Progenitor cell of endocrine pancreas (in vitro differentiated cells): ENCODE measurements around the gene ATP8A2. TPM values are rescaled to one million over a fixed set of nuclear protein-coding genes. Genes with fewer than 3 reads are reported as not detected.

Experiments
- DNase-seq: peaks from one replicate; pipeline ENCODE4 v3.0.0; 2021; ENCODE audit warnings: low spot score; ENCODE audit not compliant: unreplicated experiment
- H3K27ac Mint-ChIP-seq: 2 replicates; pipeline ENCODE4 v1.8.0; 2021; ENCODE audit warnings: mild to moderate bottlenecking, moderate library complexity, mixed read lengths
- H3K27me3 Mint-ChIP-seq: 2 replicates; pipeline ENCODE4 v1.8.0; 2021; ENCODE audit warnings: mixed read lengths
- H3K36me3 Mint-ChIP-seq: 2 replicates; pipeline ENCODE4 v1.8.0; 2022; ENCODE audit warnings: mixed read lengths; ENCODE audit not compliant: insufficient read depth
- H3K4me1 Mint-ChIP-seq: 2 replicates; pipeline ENCODE4 v1.8.0; 2021; ENCODE audit warnings: low read depth, mixed read lengths
- H3K4me3 Mint-ChIP-seq: 2 replicates; pipeline ENCODE4 v1.8.0; 2021; ENCODE audit warnings: low read depth, mild to moderate bottlenecking, moderate library complexity, mixed read lengths
- H3K9me3 Mint-ChIP-seq: 2 replicates; pipeline ENCODE4 v1.8.0; 2021; ENCODE audit warnings: low read depth, mixed read lengths
- CTCF ChIP-seq: fragments of 200-600 bp; sonication (generic); IDR thresholded peaks from one replicate; pipeline ENCODE4 v1.5.0; 2021; ENCODE audit warnings: antibody characterized with exemption, mild to moderate bottlenecking; ENCODE audit not compliant: unreplicated experiment
- total RNA-seq: library from RNA; stranded (reverse); gene quantifications from 2 replicates; pipeline ENCODE4 v1.2.1, GENCODE V29; 2021

The ATP8A2 gene
- total RNA-seq, 1 donor from 2014 or later, result 0.38 TPM

DNA sequence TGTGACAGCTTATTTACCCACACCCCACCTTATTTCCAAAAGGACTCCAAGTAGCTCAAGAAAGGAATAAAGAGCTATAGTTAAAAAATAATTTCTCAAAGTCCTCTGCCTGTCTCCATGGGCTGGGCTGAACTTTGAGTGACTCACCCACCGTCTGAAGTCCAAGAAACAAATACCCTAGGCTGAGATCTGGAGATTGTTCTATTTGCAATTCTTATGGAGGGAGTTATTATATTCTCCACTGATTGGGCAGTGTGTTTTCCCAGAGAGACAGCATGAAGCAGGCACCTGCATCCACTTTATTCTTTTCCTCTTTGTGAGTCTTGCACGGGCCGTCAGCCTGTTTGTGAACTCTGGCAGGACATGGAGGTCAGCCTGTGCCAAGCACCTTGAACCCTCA lies 616.9 kb downstream of the ATP8A2 start:
- no peak for DNase-seq
- Mint-ChIP-seq H3K27me3 (no peaks in the 10 kb centered on the region), H3K4me1 (peaks cover 17% of the 10 kb centered on the region), H3K27ac (peak overlapping the region; percentile 31), H3K4me3 (no peak overlapping the region), H3K36me3 (no peaks in the 10 kb centered on the region), H3K9me3 (peaks cover 4% of the 10 kb centered on the region)
- no peak for TF ChIP-seq CTCF

DNA sequence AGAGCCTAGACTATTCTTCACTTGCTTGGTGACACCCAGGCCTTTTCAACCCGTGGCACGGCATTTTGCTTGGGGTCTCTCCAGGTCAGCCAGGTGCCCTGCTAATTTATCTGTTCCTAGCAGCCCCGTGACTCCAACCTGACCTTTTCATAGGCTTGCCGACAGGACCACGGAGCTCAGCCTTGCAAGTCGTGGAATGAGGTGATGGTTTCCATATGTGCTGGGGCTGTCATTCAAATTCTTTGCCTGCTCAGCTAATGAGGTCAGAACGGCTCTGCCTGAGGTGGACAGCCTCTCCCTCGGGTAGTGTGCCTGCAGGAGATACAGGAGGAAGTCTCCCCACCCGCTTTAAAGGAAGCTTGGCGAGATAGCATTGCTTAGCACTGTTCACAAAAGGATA lies 619.0 kb downstream of the ATP8A2 start:
- DNase-seq, result no peak
- no peak for TF ChIP-seq CTCF
- H3K27me3 Mint-ChIP-seq, result no peaks in the 10 kb centered on the region
- H3K4me3 Mint-ChIP-seq, result no peak overlapping the region
- H3K36me3 Mint-ChIP-seq, result no peaks in the 10 kb centered on the region
- peaks cover 17% of the 10 kb centered on the region for H3K4me1 Mint-ChIP-seq
- peaks cover 18% of the 10 kb centered on the region for H3K9me3 Mint-ChIP-seq
- H3K27ac Mint-ChIP-seq, result no peak overlapping the region

- Mint-ChIP-seq H3K9me3 (peaks cover 16% of the 10 kb centered on the region), H3K27ac (no peak overlapping the region), H3K4me3 (no peak overlapping the region), H3K27me3 (no peaks in the 10 kb centered on the region), H3K4me1 (peaks cover 17% of the 10 kb centered on the region), H3K36me3 (no peaks in the 10 kb centered on the region)
- no peak for TF ChIP-seq CTCF
- DNase-seq, result no peak
These were observed 620.3 kb downstream of the ATP8A2 start for GRCh38 chr13:25992076-25992475.

GRCh38 chr13:26007261-26008125 lies 635.7 kb downstream of the ATP8A2 start:
- H3K27ac Mint-ChIP-seq, result no peak overlapping the region
- peaks cover 3% of the 10 kb centered on the region for H3K36me3 Mint-ChIP-seq
- peaks cover 8% of the 10 kb centered on the region for H3K4me1 Mint-ChIP-seq
- TF ChIP-seq CTCF, result no peak
- H3K9me3 Mint-ChIP-seq, result peaks cover 21% of the 10 kb centered on the region
- no peaks in the 10 kb centered on the region for H3K27me3 Mint-ChIP-seq
- H3K4me3 Mint-ChIP-seq, result no peak overlapping the region
- DNase-seq, result no peak

DNA sequence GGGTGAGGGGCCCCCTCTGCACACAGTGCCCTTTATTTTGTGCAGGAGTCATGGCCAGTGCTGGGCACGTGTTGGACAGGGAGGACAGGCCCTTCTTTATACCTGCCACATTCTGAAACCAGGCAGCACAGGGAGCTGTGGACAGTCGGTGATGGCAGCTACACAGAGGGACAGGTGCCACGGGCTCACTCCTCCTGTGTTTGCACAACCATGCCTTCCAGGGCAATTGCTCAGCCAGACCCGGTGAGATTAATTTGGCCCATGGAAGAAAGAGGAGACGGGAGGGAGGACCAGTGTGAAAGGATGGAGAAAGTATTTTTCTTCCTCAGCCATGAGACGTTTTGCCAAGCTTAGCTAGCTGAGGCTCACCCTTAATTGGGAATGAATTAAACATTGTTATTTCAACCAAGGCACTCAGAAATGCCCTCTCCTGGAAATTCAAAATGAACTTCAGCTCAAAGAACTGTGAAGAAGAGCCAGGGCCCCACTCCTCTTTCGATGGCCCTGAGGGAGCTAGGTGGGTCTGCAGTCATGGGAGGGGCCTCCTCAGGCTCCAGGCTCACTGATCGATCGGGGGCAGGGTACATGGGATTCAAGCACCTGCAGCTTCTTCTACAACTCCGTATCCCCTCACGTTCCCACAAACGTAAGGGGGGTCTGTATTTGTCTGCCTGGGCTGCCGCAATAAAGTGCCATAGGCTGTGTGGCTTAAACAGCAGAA lies 638.9 kb downstream of the ATP8A2 start:
- Mint-ChIP-seq H3K27ac (peak overlapping the region; percentile 65), H3K4me1 (peaks cover 8% of the 10 kb centered on the region), H3K4me3 (no peak overlapping the region), H3K36me3 (no peaks in the 10 kb centered on the region), H3K27me3 (no peaks in the 10 kb centered on the region), H3K9me3 (peaks cover 7% of the 10 kb centered on the region)
- TF ChIP-seq CTCF, result no peak
- no peak for DNase-seq
